ENCODE data around the gene PRKCD. TPM values are rescaled to one million over a fixed set of nuclear protein-coding genes. Genes with fewer than 3 reads are reported as not detected.

Gene PRKCD
- total and polyA plus RNA-seq, 9 of the 15 experiments (the other 6 are each of a cell fraction or from before 2014, with no cell fraction given), result 2.5 to 19.5 (median 6.1) TPM

DNA sequence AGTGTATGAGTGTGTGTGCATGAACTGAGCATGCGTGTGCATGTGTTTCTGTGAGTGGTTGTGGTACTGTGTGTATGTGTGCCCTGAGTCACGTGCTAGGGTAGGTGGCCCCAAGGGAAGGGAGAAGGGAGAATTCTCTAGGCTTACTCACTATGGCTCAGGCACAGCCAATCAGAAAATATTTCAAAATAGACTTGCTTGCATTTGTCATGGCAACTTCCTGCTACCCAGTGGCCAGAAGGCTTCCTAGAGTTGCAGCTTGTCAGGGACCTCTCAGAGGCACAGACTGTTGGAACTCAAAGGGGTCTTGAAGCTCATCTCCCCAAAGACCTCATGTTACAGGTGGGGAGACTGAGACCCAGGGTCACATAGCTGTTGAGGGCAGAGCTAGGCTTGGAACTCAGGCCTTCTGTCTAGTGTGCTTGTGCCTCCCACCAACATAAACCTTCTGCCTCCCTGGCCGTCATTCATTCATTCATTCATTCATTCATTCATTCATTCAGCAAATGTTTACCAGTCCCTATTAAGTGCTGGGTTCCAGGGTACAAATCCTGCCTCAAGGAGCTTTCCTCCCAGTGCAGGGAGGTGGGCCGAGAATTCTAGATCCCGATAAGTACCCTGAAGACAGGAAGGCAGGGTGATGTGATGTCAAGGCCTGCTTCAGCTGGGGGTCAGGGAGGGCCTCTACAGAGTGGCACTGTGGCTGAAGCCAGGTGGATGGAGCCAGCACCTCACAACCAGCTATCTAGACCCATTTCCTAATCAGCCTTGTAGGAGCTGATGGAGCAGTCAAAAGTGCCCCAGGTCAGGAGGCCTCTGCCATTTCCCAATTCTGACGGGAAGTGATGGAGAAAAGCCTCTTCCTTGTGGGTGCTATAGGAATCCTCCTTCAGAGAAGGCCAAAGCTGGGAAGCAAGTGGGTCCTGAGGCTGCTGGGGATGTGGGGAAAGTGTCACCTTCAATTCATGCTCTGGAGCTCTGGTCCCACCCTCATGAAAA lies 19.9 kb upstream of the PRKCD start:
- in situ Hi-C loops (cut with MboI) (no loop called here), intact Hi-C loops (cut with micrococcal nuclease) (no loop called here)
- no peak for FAIRE-seq
- no peaks in the 10 kb centered on the region for H3K79me2 ChIP-seq (ENCODE audit: control insufficient read depth, insufficient read depth, low read length)
- H3K9ac ChIP-seq (ENCODE audit: insufficient read depth in 1 of 2, low read depth in 2 of 2, low read length in 2 of 2), result no peak overlapping the region
- H3K4me3 ChIP-seq, result no peak overlapping the region
- no peaks in the 10 kb centered on the region for H4K20me1 ChIP-seq (replicated peaks; ENCODE audit: control insufficient read depth, insufficient read depth, low read length)
- 24% methylated on average over 4 of the region's 6 CpGs for WGBS (ENCODE audit: insufficient coverage, low coverage, missing lambda C conversion rate)
- peaks cover 0 to 5% of the 10 kb centered on the region in 2 experiments; a peak in 2 of 5 replicates for H3K4me1 ChIP-seq (replicated peaks in 1 of 2; ENCODE audit: control insufficient read depth in 2 of 2, insufficient read depth in 2 of 2, low read length in 2 of 2)
- H2AFZ ChIP-seq (ENCODE audit: low read depth, low read length), result no peak overlapping the region
- H3K27ac ChIP-seq (ENCODE audit: extremely low read depth, low read depth, low read length), result no peak overlapping the region
- no peaks in the 10 kb centered on the region for H3K9me1 ChIP-seq (ENCODE audit: control insufficient read depth, insufficient read depth, low read length)
- peak; percentile 29; the same call in 1 of the 3 replicates for ATAC-seq
- POLR2A ChIA-PET, result no interaction called here
- CTCF ChIA-PET (ENCODE audit: low intra/inter-chr PET ratio), result no interaction called here
- BruUV-seq (replicated peaks), result no TSS peak
- H3K36me3 ChIP-seq (ENCODE audit: control insufficient read depth, insufficient read depth, low read length), result no peaks in the 10 kb centered on the region
- H3K4me2 ChIP-seq (ENCODE audit: insufficient read depth, low read length), result no peak overlapping the region
- H3K9me3 ChIP-seq (replicated peaks; ENCODE audit: control insufficient read depth, insufficient read depth, low read depth, low read length), result no peaks in the 10 kb centered on the region
- no peaks in the 10 kb centered on the region for H3K27me3 ChIP-seq (ENCODE audit: control insufficient read depth in 2 of 2, insufficient read depth in 2 of 2, low read length in 2 of 2)
- DNase-seq (ENCODE audit: extremely low read depth in 1 of 4, low spot score in 3 of 4), result no peak
- no peak for TF ChIP-seq EHMT2 (IDR thresholded peaks at IDR 0.05)
- TF ChIP-seq AFF1 (IDR thresholded peaks at IDR 0.05; ENCODE audit: low read depth in 1 of 2, partially characterized antibody in 2 of 2), result no peak
- TF ChIP-seq, protein P1, sequence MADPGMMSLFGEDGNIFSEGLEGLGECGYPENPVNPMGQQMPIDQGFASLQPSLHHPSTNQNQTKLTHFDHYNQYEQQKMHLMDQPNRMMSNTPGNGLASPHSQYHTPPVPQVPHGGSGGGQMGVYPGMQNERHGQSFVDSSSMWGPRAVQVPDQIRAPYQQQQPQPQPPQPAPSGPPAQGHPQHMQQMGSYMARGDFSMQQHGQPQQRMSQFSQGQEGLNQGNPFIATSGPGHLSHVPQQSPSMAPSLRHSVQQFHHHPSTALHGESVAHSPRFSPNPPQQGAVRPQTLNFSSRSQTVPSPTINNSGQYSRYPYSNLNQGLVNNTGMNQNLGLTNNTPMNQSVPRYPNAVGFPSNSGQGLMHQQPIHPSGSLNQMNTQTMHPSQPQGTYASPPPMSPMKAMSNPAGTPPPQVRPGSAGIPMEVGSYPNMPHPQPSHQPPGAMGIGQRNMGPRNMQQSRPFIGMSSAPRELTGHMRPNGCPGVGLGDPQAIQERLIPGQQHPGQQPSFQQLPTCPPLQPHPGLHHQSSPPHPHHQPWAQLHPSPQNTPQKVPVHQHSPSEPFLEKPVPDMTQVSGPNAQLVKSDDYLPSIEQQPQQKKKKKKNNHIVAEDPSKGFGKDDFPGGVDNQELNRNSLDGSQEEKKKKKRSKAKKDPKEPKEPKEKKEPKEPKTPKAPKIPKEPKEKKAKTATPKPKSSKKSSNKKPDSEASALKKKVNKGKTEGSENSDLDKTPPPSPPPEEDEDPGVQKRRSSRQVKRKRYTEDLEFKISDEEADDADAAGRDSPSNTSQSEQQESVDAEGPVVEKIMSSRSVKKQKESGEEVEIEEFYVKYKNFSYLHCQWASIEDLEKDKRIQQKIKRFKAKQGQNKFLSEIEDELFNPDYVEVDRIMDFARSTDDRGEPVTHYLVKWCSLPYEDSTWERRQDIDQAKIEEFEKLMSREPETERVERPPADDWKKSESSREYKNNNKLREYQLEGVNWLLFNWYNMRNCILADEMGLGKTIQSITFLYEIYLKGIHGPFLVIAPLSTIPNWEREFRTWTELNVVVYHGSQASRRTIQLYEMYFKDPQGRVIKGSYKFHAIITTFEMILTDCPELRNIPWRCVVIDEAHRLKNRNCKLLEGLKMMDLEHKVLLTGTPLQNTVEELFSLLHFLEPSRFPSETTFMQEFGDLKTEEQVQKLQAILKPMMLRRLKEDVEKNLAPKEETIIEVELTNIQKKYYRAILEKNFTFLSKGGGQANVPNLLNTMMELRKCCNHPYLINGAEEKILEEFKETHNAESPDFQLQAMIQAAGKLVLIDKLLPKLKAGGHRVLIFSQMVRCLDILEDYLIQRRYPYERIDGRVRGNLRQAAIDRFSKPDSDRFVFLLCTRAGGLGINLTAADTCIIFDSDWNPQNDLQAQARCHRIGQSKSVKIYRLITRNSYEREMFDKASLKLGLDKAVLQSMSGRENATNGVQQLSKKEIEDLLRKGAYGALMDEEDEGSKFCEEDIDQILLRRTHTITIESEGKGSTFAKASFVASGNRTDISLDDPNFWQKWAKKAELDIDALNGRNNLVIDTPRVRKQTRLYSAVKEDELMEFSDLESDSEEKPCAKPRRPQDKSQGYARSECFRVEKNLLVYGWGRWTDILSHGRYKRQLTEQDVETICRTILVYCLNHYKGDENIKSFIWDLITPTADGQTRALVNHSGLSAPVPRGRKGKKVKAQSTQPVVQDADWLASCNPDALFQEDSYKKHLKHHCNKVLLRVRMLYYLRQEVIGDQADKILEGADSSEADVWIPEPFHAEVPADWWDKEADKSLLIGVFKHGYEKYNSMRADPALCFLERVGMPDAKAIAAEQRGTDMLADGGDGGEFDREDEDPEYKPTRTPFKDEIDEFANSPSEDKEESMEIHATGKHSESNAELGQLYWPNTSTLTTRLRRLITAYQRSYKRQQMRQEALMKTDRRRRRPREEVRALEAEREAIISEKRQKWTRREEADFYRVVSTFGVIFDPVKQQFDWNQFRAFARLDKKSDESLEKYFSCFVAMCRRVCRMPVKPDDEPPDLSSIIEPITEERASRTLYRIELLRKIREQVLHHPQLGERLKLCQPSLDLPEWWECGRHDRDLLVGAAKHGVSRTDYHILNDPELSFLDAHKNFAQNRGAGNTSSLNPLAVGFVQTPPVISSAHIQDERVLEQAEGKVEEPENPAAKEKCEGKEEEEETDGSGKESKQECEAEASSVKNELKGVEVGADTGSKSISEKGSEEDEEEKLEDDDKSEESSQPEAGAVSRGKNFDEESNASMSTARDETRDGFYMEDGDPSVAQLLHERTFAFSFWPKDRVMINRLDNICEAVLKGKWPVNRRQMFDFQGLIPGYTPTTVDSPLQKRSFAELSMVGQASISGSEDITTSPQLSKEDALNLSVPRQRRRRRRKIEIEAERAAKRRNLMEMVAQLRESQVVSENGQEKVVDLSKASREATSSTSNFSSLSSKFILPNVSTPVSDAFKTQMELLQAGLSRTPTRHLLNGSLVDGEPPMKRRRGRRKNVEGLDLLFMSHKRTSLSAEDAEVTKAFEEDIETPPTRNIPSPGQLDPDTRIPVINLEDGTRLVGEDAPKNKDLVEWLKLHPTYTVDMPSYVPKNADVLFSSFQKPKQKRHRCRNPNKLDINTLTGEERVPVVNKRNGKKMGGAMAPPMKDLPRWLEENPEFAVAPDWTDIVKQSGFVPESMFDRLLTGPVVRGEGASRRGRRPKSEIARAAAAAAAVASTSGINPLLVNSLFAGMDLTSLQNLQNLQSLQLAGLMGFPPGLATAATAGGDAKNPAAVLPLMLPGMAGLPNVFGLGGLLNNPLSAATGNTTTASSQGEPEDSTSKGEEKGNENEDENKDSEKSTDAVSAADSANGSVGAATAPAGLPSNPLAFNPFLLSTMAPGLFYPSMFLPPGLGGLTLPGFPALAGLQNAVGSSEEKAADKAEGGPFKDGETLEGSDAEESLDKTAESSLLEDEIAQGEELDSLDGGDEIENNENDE (IDR thresholded peaks at IDR 0.05; ENCODE audit: low read depth, low read length), result no peak
- no peak for TF ChIP-seq ZNF3 (CRISPR knock-in tag; IDR thresholded peaks at IDR 0.05)
